MM.1S (cell line): ENCODE results near the gene ADGRL3.

Experiments
- DNase-seq: peaks from one replicate; pipeline ENCODE4 v3.0.0-alpha.2; 2015
- H2AFZ ChIP-seq: fragments of 300-600 bp; sonication (generic); 2 replicates; pipeline ENCODE4 v1.6.0; 2016; ENCODE audit warnings: antibody characterized with exemption, low read length
- H3F3A ChIP-seq: fragments of 300-600 bp; sonication (generic); 2 replicates; pipeline ENCODE4 v1.6.1; 2016; ENCODE audit warnings: mild to moderate bottlenecking, antibody characterized with exemption, low read length, moderate library complexity, mixed read lengths; ENCODE audit not compliant: insufficient read depth
- H3K27ac ChIP-seq: fragments of 300-600 bp; sonication (generic); 2 replicates; pipeline ENCODE4 v1.5.1; 2016; ENCODE audit warnings: mild to moderate bottlenecking, low read length
- H3K27me3 ChIP-seq: fragments of 300-600 bp; sonication (generic); replicated peaks from 2 replicates; pipeline ENCODE4 v1.6.0; 2016; ENCODE audit warnings: low read length; ENCODE audit not compliant: insufficient read depth
- H3K36me3 ChIP-seq: fragments of 300-600 bp; sonication (generic); replicated peaks from 2 replicates; pipeline ENCODE4 v1.6.1; 2016; ENCODE audit warnings: mild to moderate bottlenecking, low read length, mixed read lengths; ENCODE audit not compliant: insufficient read depth
- H3K4me1 ChIP-seq: fragments of 300-600 bp; sonication (generic); 2 replicates; pipeline ENCODE4 v1.6.1; 2016; ENCODE audit warnings: low read length, mixed read lengths
- H3K4me2 ChIP-seq: fragments of 300-600 bp; sonication (generic); 2 replicates; pipeline ENCODE4 v1.6.0; 2016; ENCODE audit warnings: low read depth, low read length
- H3K4me3 ChIP-seq: fragments of 300-600 bp; sonication (generic); 2 replicates; pipeline ENCODE4 v1.5.1; 2016; ENCODE audit warnings: low read length, mixed read lengths
- H3K79me2 ChIP-seq: fragments of 300-600 bp; sonication (generic); 2 replicates; pipeline ENCODE4 v1.6.1; 2016; ENCODE audit warnings: mixed run types, low read length, mixed read lengths
- H3K9ac ChIP-seq: fragments of 300-600 bp; sonication (generic); 2 replicates; pipeline ENCODE4 v1.6.1; 2016; ENCODE audit warnings: low read length, mixed read lengths
- H3K9me2 ChIP-seq: fragments of 300-600 bp; sonication (generic); replicated peaks from 2 replicates; pipeline ENCODE4 v1.6.1; 2016; ENCODE audit warnings: mild to moderate bottlenecking, low read length, mixed read lengths; ENCODE audit not compliant: insufficient read depth
- H3K9me3 ChIP-seq: fragments of 300-600 bp; sonication (generic); replicated peaks from 2 replicates; pipeline ENCODE4 v1.6.1; 2016; ENCODE audit warnings: mild to moderate bottlenecking, low read length, mixed read lengths; ENCODE audit not compliant: insufficient read depth
- H4K20me1 ChIP-seq: fragments of 300-600 bp; sonication (generic); 2 replicates; pipeline ENCODE4 v1.6.1; 2016; ENCODE audit warnings: mild to moderate bottlenecking, low read length, moderate library complexity, mixed read lengths; ENCODE audit not compliant: insufficient read depth
- EZH2 ChIP-seq: fragments of 300-600 bp; sonication (generic); optimal IDR thresholded peaks from 2 replicates; pipeline ENCODE3; 2017; ENCODE audit warnings: low read depth, mild to moderate bottlenecking, antibody characterized with exemption, low read length, mixed read lengths
- EZH2phosphoT487 ChIP-seq: fragments of 300-600 bp; sonication (generic); IDR thresholded peaks from 2 replicates; pipeline ENCODE4 v1.6.1; 2018; ENCODE audit warnings: antibody characterized with exemption, low read length
- TF ChIP-seq, protein P1 (sequence below): fragments of 300-600 bp; sonication (generic); IDR thresholded peaks from 2 replicates; pipeline ENCODE4 v1.5.1; 2016; ENCODE audit warnings: antibody characterized with exemption, low read length, mixed read lengths

Gene ADGRL3

DNA sequence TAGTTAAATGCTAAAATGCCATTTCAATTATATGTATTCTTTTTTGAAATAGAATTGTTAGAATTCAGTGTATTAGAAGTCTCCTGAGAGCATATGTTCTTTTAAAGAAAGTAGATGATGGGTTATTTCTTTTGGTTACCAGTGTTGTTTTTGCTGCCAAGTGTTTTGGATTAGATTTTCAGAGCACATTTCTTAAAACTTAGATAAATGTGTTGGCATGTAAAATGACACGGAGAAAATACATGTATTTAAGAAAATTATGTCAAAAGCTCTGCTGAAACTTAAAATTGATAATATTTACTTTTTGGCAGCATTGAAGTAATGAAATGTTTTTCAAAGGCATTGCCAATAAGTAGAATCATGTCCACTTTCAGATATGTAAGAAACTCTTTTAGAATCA, 379.7 kb downstream of the ADGRL3 start:
- no peak overlapping the region for H3K4me3 ChIP-seq
- no peak overlapping the region for H3K4me2 ChIP-seq
- no peaks in the 10 kb centered on the region for H3K79me2 ChIP-seq
- H3K36me3 ChIP-seq: no peaks in the 10 kb centered on the region
- no peaks in the 10 kb centered on the region for H3K4me1 ChIP-seq
- TF ChIP-seq, protein P1, sequence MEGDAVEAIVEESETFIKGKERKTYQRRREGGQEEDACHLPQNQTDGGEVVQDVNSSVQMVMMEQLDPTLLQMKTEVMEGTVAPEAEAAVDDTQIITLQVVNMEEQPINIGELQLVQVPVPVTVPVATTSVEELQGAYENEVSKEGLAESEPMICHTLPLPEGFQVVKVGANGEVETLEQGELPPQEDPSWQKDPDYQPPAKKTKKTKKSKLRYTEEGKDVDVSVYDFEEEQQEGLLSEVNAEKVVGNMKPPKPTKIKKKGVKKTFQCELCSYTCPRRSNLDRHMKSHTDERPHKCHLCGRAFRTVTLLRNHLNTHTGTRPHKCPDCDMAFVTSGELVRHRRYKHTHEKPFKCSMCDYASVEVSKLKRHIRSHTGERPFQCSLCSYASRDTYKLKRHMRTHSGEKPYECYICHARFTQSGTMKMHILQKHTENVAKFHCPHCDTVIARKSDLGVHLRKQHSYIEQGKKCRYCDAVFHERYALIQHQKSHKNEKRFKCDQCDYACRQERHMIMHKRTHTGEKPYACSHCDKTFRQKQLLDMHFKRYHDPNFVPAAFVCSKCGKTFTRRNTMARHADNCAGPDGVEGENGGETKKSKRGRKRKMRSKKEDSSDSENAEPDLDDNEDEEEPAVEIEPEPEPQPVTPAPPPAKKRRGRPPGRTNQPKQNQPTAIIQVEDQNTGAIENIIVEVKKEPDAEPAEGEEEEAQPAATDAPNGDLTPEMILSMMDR: no peak
- TF ChIP-seq EZH2: no peak
- no peak for TF ChIP-seq EZH2phosphoT487
- no peaks in the 10 kb centered on the region for H3K9me3 ChIP-seq
- no peak for DNase-seq
- no peaks in the 10 kb centered on the region for H3K9me2 ChIP-seq
- no peaks in the 10 kb centered on the region for H3K27me3 ChIP-seq
- H2AFZ ChIP-seq: no peak overlapping the region
- H3F3A ChIP-seq: no peaks in the 10 kb centered on the region
- H3K27ac ChIP-seq: no peak overlapping the region
- no peak overlapping the region for H3K9ac ChIP-seq
- H4K20me1 ChIP-seq: no peaks in the 10 kb centered on the region

DNA sequence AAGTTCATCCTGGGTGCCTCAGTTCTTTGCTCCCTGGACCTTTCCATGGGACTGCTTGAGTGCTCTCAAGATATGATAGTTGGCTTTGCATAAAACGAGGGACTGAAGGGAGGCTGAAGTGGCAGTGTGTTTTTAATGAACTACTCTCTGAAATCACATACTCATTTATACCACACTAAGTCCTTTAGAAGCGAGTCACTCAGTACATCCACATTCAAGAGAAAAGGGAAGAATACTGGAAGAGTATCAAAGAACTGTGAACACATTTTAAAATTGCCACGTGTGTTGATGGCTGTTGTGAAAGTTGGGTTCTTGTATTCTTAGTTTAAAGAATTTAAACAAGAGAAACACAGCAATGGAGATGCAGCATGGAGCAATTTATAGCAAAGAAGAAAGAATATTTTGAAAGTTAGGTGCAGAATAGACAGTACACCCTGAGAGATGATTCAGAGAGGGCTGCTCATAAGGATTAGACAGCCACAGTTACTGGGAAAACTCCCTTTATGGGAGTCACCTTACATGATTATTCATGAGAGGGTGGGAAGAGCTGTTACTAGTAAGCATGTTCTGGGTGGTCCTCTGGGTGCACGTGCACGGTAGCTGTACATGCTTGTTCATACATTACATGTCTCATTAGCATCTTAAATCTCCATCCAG, 380.7 kb downstream of the ADGRL3 start:
- no peaks in the 10 kb centered on the region for H3K27me3 ChIP-seq
- no peaks in the 10 kb centered on the region for H3K79me2 ChIP-seq
- H3K9ac ChIP-seq: no peak overlapping the region
- H3F3A ChIP-seq: no peaks in the 10 kb centered on the region
- no peaks in the 10 kb centered on the region for H4K20me1 ChIP-seq
- no peak overlapping the region for H2AFZ ChIP-seq
- H3K9me2 ChIP-seq: no peaks in the 10 kb centered on the region
- no peak overlapping the region for H3K4me2 ChIP-seq
- no peak overlapping the region for H3K4me3 ChIP-seq
- no peaks in the 10 kb centered on the region for H3K4me1 ChIP-seq
- no peaks in the 10 kb centered on the region for H3K9me3 ChIP-seq
- no peaks in the 10 kb centered on the region for H3K36me3 ChIP-seq
- no peak for TF ChIP-seq EZH2
- no peak for TF ChIP-seq EZH2phosphoT487
- TF ChIP-seq, protein P1: no peak
- no peak for DNase-seq
- H3K27ac ChIP-seq: no peak overlapping the region

DNA sequence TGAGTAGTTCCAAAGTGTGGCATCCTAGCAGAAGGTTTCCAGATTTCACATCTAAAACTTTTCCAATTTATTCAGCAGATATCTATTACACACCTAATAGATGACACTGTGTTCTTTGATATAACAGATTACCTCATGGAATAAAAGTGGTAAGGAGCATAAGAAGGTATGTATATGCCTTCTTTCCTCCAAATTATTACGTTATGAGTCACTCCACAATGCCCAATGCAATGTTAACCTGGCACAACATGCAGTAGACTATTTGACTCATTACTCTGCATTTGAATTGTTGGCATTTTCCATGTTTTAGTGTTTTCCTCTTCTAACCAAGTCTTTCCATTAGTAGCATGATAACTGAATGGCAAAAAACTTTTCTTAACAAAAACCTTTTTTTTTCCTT, 383.6 kb downstream of the ADGRL3 start:
- Histone ChIP-seq H4K20me1 (no peaks in the 10 kb centered on the region), H3K4me3 (no peak overlapping the region), H3K79me2 (no peaks in the 10 kb centered on the region), H3K4me1 (no peaks in the 10 kb centered on the region), H3K36me3 (no peaks in the 10 kb centered on the region), H3K9me2 (no peaks in the 10 kb centered on the region), H2AFZ (no peak overlapping the region), H3K4me2 (no peak overlapping the region), H3K27me3 (no peaks in the 10 kb centered on the region), H3K27ac (no peak overlapping the region), H3K9ac (no peak overlapping the region), H3K9me3 (no peaks in the 10 kb centered on the region), H3F3A (no peaks in the 10 kb centered on the region)
- TF ChIP-seq, protein P1: no peak
- no peak for TF ChIP-seq EZH2phosphoT487
- TF ChIP-seq EZH2: no peak
- no peak for DNase-seq
